Ishikawa (cell line): Measurements from ENCODE around the gene NHSL2.

ENCODE experiments used
- CREB1 ChIP-seq: IDR thresholded peaks from 2 replicates; pipeline ENCODE4 v1.6.1; 2012; ENCODE audit warnings: low read depth
- RAD21 ChIP-seq: IDR thresholded peaks from 2 replicates; pipeline ENCODE4 v1.6.1; 2012; ENCODE audit warnings: low read depth

DNA sequence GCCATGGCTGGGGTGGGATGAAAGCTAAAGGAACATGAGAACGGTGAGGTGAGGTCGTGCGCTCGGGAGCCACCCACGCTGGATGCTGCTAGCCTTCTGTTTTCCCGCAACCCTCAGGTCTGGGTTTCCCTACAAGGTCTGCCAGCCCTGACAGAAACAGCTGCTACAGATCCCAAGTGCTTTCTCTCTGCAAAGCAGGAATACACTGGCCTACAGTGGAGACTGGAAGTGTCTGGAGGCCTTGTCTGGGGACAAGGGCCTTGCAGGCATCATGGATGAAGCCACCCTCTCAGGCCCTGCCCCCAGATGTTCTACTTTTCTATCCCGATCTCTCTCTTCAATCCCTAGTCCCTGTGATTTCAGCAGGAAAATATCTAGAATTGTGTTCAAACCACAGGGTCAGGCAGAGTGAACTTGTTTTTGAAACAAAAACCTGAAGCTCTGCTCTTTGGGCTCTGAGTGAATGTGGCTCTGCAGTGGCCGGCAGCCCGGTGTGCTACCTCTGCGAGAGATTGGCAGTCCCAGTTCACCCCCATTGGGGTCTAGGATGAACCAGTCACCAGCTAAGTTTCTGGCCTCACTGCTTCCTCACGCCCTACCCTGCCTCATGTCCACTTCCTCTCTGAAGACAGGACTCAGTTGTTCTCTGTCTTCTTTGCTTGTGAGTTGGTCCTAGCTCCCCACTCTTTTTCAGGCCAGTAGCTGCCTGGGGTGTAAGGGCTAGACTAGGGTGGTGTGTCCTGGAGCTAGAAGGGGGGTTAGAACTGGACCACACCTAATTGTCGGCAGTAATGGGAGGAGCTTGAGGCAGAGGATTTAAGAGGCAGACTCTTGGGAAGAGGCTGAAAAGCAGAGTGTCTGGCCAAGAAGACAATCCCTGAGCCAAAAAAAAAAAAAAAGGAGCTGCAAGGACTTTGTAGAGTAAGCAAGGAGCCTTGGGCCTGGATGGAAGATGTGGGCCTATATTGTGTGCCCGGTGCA is 131.5 kb downstream of the NHSL2 start:
- no peak for TF ChIP-seq CREB1
- TF ChIP-seq RAD21: no peak
